GM23338 (cell line): Measurements from ENCODE around the gene FAXDC2. TPM values are rescaled to one million over a fixed set of nuclear protein-coding genes. Genes with fewer than 3 reads are reported as not detected.

ENCODE experiments used
- ATAC-seq: fragments of 200-7000 bp; cut with Tn5 transposase; 3 replicates; pipeline ENCODE4 v1.9.1; 2020
- DNase-seq: peaks from one replicate; pipeline ENCODE4 v3.0.0-alpha.2; 2015; ENCODE audit warnings: low spot score
- H2AFZ ChIP-seq: fragments of 200-600 bp; sonication (generic); 2 replicates; pipeline ENCODE4 v1.8.0; 2016; ENCODE audit warnings: antibody characterized with exemption, mild to moderate bottlenecking, moderate library complexity
- H3F3A ChIP-seq: fragments of 200-600 bp; sonication (generic); replicated peaks from 2 replicates; pipeline ENCODE4 v1.8.0; 2017; ENCODE audit warnings: antibody characterized with exemption, mixed run types, low read depth
- H3K27ac ChIP-seq: fragments of 200-600 bp; sonication (generic); 2 replicates; pipeline ENCODE4 v1.6.1; 2016; ENCODE audit warnings: low read depth
- H3K27me3 ChIP-seq: fragments of 200-600 bp; sonication (generic); 2 replicates; pipeline ENCODE4 v1.8.0; 2016; ENCODE audit warnings: mild to moderate bottlenecking, mixed run types, moderate library complexity; ENCODE audit not compliant: insufficient read depth
- H3K36me3 ChIP-seq: fragments of 200-600 bp; sonication (generic); 2 replicates; pipeline ENCODE4 v1.8.0; 2016; ENCODE audit warnings: mild to moderate bottlenecking; ENCODE audit not compliant: insufficient read depth
- H3K4me1 ChIP-seq: fragments of 200-600 bp; sonication (generic); 2 replicates; pipeline ENCODE4 v1.8.0; 2016; ENCODE audit warnings: mild to moderate bottlenecking, moderate library complexity; ENCODE audit not compliant: insufficient read depth
- H3K4me2 ChIP-seq: fragments of 200-600 bp; sonication (generic); 2 replicates; pipeline ENCODE4 v1.7.1; 2017; ENCODE audit warnings: mixed run types
- H3K4me3 ChIP-seq: fragments of 200-600 bp; sonication (generic); 2 replicates; pipeline ENCODE4 v1.6.1; 2016; ENCODE audit warnings: mixed run types
- H3K79me2 ChIP-seq: fragments of 200-600 bp; sonication (generic); replicated peaks from 2 replicates; pipeline ENCODE4 v1.8.0; 2017; ENCODE audit warnings: mild to moderate bottlenecking; ENCODE audit not compliant: insufficient read depth
- H3K9me2 ChIP-seq: fragments of 200-600 bp; sonication (generic); 2 replicates; pipeline ENCODE4 v1.8.0; 2017; ENCODE audit not compliant: insufficient read depth
- H4K20me1 ChIP-seq: fragments of 200-600 bp; sonication (generic); replicated peaks from 2 replicates; pipeline ENCODE4 v1.8.0; 2017; ENCODE audit warnings: mild to moderate bottlenecking; ENCODE audit not compliant: insufficient read depth
- H3K27ac Mint-ChIP-seq: 2 replicates; pipeline ENCODE4 v1.8.0; 2020; ENCODE audit warnings: inconsistent platforms, mild to moderate bottlenecking, moderate library complexity, mixed read lengths
- H3K27me3 Mint-ChIP-seq: 3 replicates; pipeline ENCODE4 v1.8.0; 2022; ENCODE audit warnings: low read depth, mild to moderate bottlenecking, moderate library complexity, mixed read lengths, inconsistent platforms; ENCODE audit not compliant: insufficient read depth, poor library complexity
- H3K36me3 Mint-ChIP-seq: 3 replicates; pipeline ENCODE4 v1.8.0; 2021; ENCODE audit warnings: low read depth, mild to moderate bottlenecking, inconsistent platforms, moderate library complexity, mixed read lengths
- H3K4me1 Mint-ChIP-seq: 3 replicates; pipeline ENCODE4 v1.8.0; 2020; ENCODE audit warnings: mild to moderate bottlenecking, inconsistent platforms, mixed read lengths
- H3K4me3 Mint-ChIP-seq: 3 replicates; pipeline ENCODE4 v1.8.0; 2021; ENCODE audit warnings: moderate library complexity, mild to moderate bottlenecking, inconsistent platforms, mixed read lengths
- H3K9me3 Mint-ChIP-seq: 3 replicates; pipeline ENCODE4 v1.8.0; 2020; ENCODE audit warnings: moderate library complexity, mild to moderate bottlenecking, inconsistent platforms, mixed read lengths
- CREB1 ChIP-seq: fragments of 250-450 bp; sonication (Bioruptor Pico); IDR thresholded peaks from 2 replicates; pipeline ENCODE4 v1.5.0; 2020; ENCODE audit warnings: low read depth, mild to moderate bottlenecking, moderate library complexity
- EZH2 ChIP-seq: fragments of 200-600 bp; sonication (generic); IDR thresholded peaks from one replicate; pipeline ENCODE4 v1.8.0; 2017; ENCODE audit warnings: antibody characterized with exemption, mild to moderate bottlenecking, low read depth; ENCODE audit not compliant: unreplicated experiment
- EZH2phosphoT487 ChIP-seq: fragments of 200-600 bp; sonication (generic); IDR thresholded peaks from one replicate; pipeline ENCODE4 v1.8.1; 2018; ENCODE audit warnings: antibody characterized with exemption; ENCODE audit not compliant: unreplicated experiment
- JUNB ChIP-seq: IDR thresholded peaks from one replicate; pipeline ENCODE4 v1.6.1; 2016; ENCODE audit warnings: antibody characterized with exemption; ENCODE audit not compliant: unreplicated experiment
- NANOG ChIP-seq: IDR thresholded peaks from 2 replicates; pipeline ENCODE4 v1.6.1; 2016; ENCODE audit warnings: antibody characterized with exemption, borderline replicate concordance
- POLR2AphosphoS5 ChIP-seq: IDR thresholded peaks from 2 replicates; pipeline ENCODE4 v1.6.1; 2016; ENCODE audit warnings: antibody characterized with exemption, low read depth
- STAT1 ChIP-seq: IDR thresholded peaks from one replicate; pipeline ENCODE4 v1.6.1; 2016; ENCODE audit warnings: antibody characterized with exemption; ENCODE audit not compliant: unreplicated experiment
- ZNF114 ChIP-seq: fragments of 250-450 bp; sonication (Bioruptor Pico); IDR thresholded peaks from 2 replicates; pipeline ENCODE4 v1.5.0; 2020; ENCODE audit warnings: mild to moderate bottlenecking, moderate library complexity
- ZNF331 ChIP-seq: fragments of 250-450 bp; sonication (Bioruptor Pico); IDR thresholded peaks from 2 replicates; pipeline ENCODE4 v1.5.0; 2020; ENCODE audit warnings: low read depth, mild to moderate bottlenecking, moderate library complexity
- polyA plus RNA-seq: library from polyadenylated mRNA; unstranded; fragments of >200 nt; fragmentation: Nextera tagmentation; extraction: Ambion mirVana; gene quantifications from 2 replicates; pipeline ENCODE4 v1.2.1, GENCODE V29; 2016
- total RNA-seq: library from RNA; depleted of rRNA; stranded (reverse); fragments of >200 nt; shearing (Covaris generic); gene quantifications from 2 replicates; pipeline ENCODE4 v1.2.3, GENCODE V29; 2014
- TF ChIP-seq, protein P1 (sequence below): IDR thresholded peaks from one replicate; pipeline ENCODE4 v1.6.1; 2018; ENCODE audit warnings: antibody characterized with exemption; ENCODE audit not compliant: unreplicated experiment
- TF ChIP-seq, protein P2 (sequence below): IDR thresholded peaks from 2 replicates; pipeline ENCODE4 v1.6.1; 2016; ENCODE audit warnings: antibody characterized with exemption

The FAXDC2 gene
- total and polyA plus RNA-seq, 2 experiments from 2014 or later = 4.0 to 4.6 TPM

DNA sequence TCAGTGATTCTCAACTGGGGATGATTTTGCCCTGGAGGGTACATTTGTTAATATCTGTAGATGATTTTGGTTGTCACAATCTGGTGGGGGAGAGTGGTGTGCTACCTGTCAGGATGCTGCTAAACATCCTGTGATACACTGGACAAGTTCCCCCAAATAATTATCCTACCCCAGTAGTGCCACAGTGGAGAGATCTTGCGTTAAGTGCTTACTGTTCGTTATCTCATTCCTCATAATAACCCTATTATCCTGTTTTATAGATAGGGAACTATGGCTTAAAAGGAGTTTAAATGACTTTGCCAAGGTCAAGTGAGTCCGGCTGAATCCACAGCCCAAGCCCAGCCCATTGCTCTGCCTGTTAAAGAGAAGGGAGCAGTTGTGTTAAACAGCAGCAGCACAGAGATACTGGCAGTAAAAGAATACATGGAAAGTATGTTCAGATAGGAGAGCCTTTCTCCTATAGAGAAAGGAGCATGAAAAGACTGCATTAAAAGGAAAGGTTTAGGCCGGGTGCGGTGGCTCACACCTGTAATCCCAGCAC, 23.5 kb upstream of the FAXDC2 start:
- ATAC-seq (no peak), DNase-seq (no peak)
- Histone ChIP-seq H3K9me2 (peaks cover 5% of the 10 kb centered on the region; the same call in 1 of the 2 replicates), H3K4me3 (no peak overlapping the region), H3K79me2 (no peaks in the 10 kb centered on the region; the same call in 1 of the 2 replicates), H3K27ac (no peak overlapping the region), H3K36me3 (peaks cover 57% of the 10 kb centered on the region), H3K4me2 (no peak overlapping the region), H3K4me1 (no peaks in the 10 kb centered on the region), H3F3A (0 out of 2 replicates have a peak, but pooled peaks cover 10% of the 10 kb centered on the region), H2AFZ (no peak overlapping the region), H3K27me3 (no peaks in the 10 kb centered on the region), H4K20me1 (peaks cover under 1% of the 10 kb centered on the region; the same call in 1 of the 2 replicates)
- no peak overlapping the region for H3K27ac Mint-ChIP-seq
- no peak for TF ChIP-seq POLR2AphosphoS5
- TF ChIP-seq EZH2phosphoT487 = no peak
- TF ChIP-seq ZNF331 (CRISPR knock-in tag) = no peak
- TF ChIP-seq, protein P1, sequence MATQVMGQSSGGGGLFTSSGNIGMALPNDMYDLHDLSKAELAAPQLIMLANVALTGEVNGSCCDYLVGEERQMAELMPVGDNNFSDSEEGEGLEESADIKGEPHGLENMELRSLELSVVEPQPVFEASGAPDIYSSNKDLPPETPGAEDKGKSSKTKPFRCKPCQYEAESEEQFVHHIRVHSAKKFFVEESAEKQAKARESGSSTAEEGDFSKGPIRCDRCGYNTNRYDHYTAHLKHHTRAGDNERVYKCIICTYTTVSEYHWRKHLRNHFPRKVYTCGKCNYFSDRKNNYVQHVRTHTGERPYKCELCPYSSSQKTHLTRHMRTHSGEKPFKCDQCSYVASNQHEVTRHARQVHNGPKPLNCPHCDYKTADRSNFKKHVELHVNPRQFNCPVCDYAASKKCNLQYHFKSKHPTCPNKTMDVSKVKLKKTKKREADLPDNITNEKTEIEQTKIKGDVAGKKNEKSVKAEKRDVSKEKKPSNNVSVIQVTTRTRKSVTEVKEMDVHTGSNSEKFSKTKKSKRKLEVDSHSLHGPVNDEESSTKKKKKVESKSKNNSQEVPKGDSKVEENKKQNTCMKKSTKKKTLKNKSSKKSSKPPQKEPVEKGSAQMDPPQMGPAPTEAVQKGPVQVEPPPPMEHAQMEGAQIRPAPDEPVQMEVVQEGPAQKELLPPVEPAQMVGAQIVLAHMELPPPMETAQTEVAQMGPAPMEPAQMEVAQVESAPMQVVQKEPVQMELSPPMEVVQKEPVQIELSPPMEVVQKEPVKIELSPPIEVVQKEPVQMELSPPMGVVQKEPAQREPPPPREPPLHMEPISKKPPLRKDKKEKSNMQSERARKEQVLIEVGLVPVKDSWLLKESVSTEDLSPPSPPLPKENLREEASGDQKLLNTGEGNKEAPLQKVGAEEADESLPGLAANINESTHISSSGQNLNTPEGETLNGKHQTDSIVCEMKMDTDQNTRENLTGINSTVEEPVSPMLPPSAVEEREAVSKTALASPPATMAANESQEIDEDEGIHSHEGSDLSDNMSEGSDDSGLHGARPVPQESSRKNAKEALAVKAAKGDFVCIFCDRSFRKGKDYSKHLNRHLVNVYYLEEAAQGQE = no peak
- TF ChIP-seq, protein P2, sequence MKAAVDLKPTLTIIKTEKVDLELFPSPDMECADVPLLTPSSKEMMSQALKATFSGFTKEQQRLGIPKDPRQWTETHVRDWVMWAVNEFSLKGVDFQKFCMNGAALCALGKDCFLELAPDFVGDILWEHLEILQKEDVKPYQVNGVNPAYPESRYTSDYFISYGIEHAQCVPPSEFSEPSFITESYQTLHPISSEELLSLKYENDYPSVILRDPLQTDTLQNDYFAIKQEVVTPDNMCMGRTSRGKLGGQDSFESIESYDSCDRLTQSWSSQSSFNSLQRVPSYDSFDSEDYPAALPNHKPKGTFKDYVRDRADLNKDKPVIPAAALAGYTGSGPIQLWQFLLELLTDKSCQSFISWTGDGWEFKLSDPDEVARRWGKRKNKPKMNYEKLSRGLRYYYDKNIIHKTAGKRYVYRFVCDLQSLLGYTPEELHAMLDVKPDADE = no peak
- no peak for TF ChIP-seq ZNF114 (CRISPR knock-in tag)
- no peak for TF ChIP-seq EZH2
- TF ChIP-seq CREB1 (CRISPR knock-in tag) = no peak
- peaks cover 17% of the 10 kb centered on the region for H3K9me3 Mint-ChIP-seq
- H3K4me3 Mint-ChIP-seq = no peak overlapping the region
- H3K36me3 Mint-ChIP-seq = peaks cover 78% of the 10 kb centered on the region
- no peaks in the 10 kb centered on the region for H3K27me3 Mint-ChIP-seq
- H3K4me1 Mint-ChIP-seq = no peaks in the 10 kb centered on the region

DNA sequence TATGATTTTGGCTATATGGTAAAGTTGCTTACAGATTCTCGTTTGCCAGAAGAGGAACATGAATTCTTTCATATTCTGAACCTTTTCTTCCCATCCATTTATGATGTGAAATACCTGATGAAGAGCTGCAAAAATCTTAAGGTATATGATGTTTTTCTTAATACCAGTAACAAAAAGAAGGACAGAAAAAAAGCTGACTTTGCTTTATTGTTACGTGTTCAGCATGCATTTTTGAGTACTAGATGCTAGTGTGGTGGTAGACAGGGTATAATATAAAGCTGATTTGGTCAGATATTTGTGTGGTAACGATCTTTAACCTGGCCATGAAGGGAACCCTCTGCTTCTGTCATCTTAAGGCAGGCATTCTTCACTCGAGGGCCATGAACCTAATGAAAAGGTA, 21.3 kb upstream of the FAXDC2 start:
- Mint-ChIP-seq H3K4me3 (no peak overlapping the region), H3K4me1 (no peaks in the 10 kb centered on the region), H3K9me3 (no peaks in the 10 kb centered on the region), H3K36me3 (peaks cover 70% of the 10 kb centered on the region), H3K27me3 (no peaks in the 10 kb centered on the region), H3K27ac (no peak overlapping the region)
- no peaks in the 10 kb centered on the region for H3K9me2 ChIP-seq
- H3K4me3 ChIP-seq = no peak overlapping the region
- peaks cover 2% of the 10 kb centered on the region; the same call in 1 of the 2 replicates for H3K79me2 ChIP-seq
- no peak overlapping the region for H2AFZ ChIP-seq
- H3K36me3 ChIP-seq = peaks cover 52% of the 10 kb centered on the region
- no peak overlapping the region for H3K4me2 ChIP-seq
- no peaks in the 10 kb centered on the region for H3K27me3 ChIP-seq
- peaks cover 2% of the 10 kb centered on the region; the same call in 1 of the 2 replicates for H4K20me1 ChIP-seq
- 0 out of 2 replicates have a peak, but pooled peaks cover 5% of the 10 kb centered on the region for H3F3A ChIP-seq
- ATAC-seq (no peak), DNase-seq (no peak)
- H3K27ac ChIP-seq = no peak overlapping the region
- H3K4me1 ChIP-seq = no peaks in the 10 kb centered on the region
- no peak for TF ChIP-seq POLR2AphosphoS5
- no peak for TF ChIP-seq NANOG
- no peak for TF ChIP-seq EZH2
- no peak for TF ChIP-seq JUNB
- TF ChIP-seq ZNF331 (CRISPR knock-in tag) = no peak
- TF ChIP-seq, protein P2 = no peak
- TF ChIP-seq STAT1 = no peak
- TF ChIP-seq ZNF114 (CRISPR knock-in tag) = no peak
